ENCODE results near the gene AKAP13. TPM values are rescaled to one million over a fixed set of nuclear protein-coding genes. Genes with fewer than 3 reads are reported as not detected.

AKAP13 gene
- total RNA-seq, 1 experiment from 2014 or later, result 29.1 TPM

- in situ Hi-C loops (cut with HindIII; ENCODE audit: low pct_unique_long_range_greater_than_20kb, low sequenced_read_pairs), result no loop called here
- DNase-seq (ENCODE audit: low read depth), result no peak
Observed at GRCh38 chr15:85727068-85727467, 346.7 kb downstream of the AKAP13 start.

GRCh38 chr15:85730001-85730820 is 349.8 kb downstream of the AKAP13 start:
- in situ Hi-C loops (cut with HindIII; ENCODE audit: low pct_unique_long_range_greater_than_20kb, low sequenced_read_pairs), result no loop called here
- peak; percentile 47 for DNase-seq (ENCODE audit: low read depth)

- in situ Hi-C loops (cut with HindIII; ENCODE audit: low pct_unique_long_range_greater_than_20kb, low sequenced_read_pairs), result no loop called here
- DNase-seq (ENCODE audit: low read depth), result peak; percentile 11
Observed at GRCh38 chr15:85733416-85733815, 353.0 kb downstream of the AKAP13 start.

- DNase-seq (ENCODE audit: low read depth), result no peak
- in situ Hi-C loops (cut with HindIII; ENCODE audit: low pct_unique_long_range_greater_than_20kb, low sequenced_read_pairs), result no loop called here
Observed at GRCh38 chr15:85737061-85737460, 356.7 kb downstream of the AKAP13 start.

- in situ Hi-C loops (cut with HindIII; ENCODE audit: low pct_unique_long_range_greater_than_20kb, low sequenced_read_pairs), result no loop called here
- DNase-seq (ENCODE audit: low read depth), result no peak
Observed at GRCh38 chr15:85741021-85741421, 360.6 kb downstream of the AKAP13 start.

- in situ Hi-C loops (cut with HindIII; ENCODE audit: low pct_unique_long_range_greater_than_20kb, low sequenced_read_pairs), result no loop called here
- no peak for DNase-seq (ENCODE audit: low read depth)
Observed at GRCh38 chr15:85741662-85742061, 361.3 kb downstream of the AKAP13 start.

- in situ Hi-C loops (cut with HindIII; ENCODE audit: low pct_unique_long_range_greater_than_20kb, low sequenced_read_pairs), result no loop called here
- no peak for DNase-seq (ENCODE audit: low read depth)
Observed at GRCh38 chr15:85742186-85742821, 361.9 kb downstream of the AKAP13 start.

GRCh38 chr15:85743392-85744055 is 363.1 kb downstream of the AKAP13 start:
- in situ Hi-C loops (cut with HindIII; ENCODE audit: low pct_unique_long_range_greater_than_20kb, low sequenced_read_pairs), result no loop called here
- DNase-seq (ENCODE audit: low read depth), result no peak

- no peak for DNase-seq (ENCODE audit: low read depth)
- in situ Hi-C loops (cut with HindIII; ENCODE audit: low pct_unique_long_range_greater_than_20kb, low sequenced_read_pairs), result no loop called here
Observed at GRCh38 chr15:85744579-85744978, 364.2 kb downstream of the AKAP13 start.

- in situ Hi-C loops (cut with HindIII; ENCODE audit: low pct_unique_long_range_greater_than_20kb, low sequenced_read_pairs), result no loop called here
- no peak for DNase-seq (ENCODE audit: low read depth)
Observed at GRCh38 chr15:85745023-85745422, 364.6 kb downstream of the AKAP13 start.

GRCh38 chr15:85745525-85746150 is 365.2 kb downstream of the AKAP13 start:
- in situ Hi-C loops (cut with HindIII; ENCODE audit: low pct_unique_long_range_greater_than_20kb, low sequenced_read_pairs), result no loop called here
- no peak for DNase-seq (ENCODE audit: low read depth)

GRCh38 chr15:85746641-85747040 is 366.2 kb downstream of the AKAP13 start:
- in situ Hi-C loops (cut with HindIII; ENCODE audit: low pct_unique_long_range_greater_than_20kb, low sequenced_read_pairs), result no loop called here
- no peak for DNase-seq (ENCODE audit: low read depth)

- no peak for DNase-seq (ENCODE audit: low read depth)
- in situ Hi-C loops (cut with HindIII; ENCODE audit: low pct_unique_long_range_greater_than_20kb, low sequenced_read_pairs), result no loop called here
Observed at GRCh38 chr15:85748176-85748575, 367.8 kb downstream of the AKAP13 start.

GRCh38 chr15:85748729-85749128 is 368.3 kb downstream of the AKAP13 start:
- DNase-seq (ENCODE audit: low read depth), result no peak
- in situ Hi-C loops (cut with HindIII; ENCODE audit: low pct_unique_long_range_greater_than_20kb, low sequenced_read_pairs), result no loop called here

GRCh38 chr15:85749261-85750151 is 369.1 kb downstream of the AKAP13 start:
- no peak for DNase-seq (ENCODE audit: low read depth)
- in situ Hi-C loops (cut with HindIII; ENCODE audit: low pct_unique_long_range_greater_than_20kb, low sequenced_read_pairs), result no loop called here

- in situ Hi-C loops (cut with HindIII; ENCODE audit: low pct_unique_long_range_greater_than_20kb, low sequenced_read_pairs), result no loop called here
- no peak for DNase-seq (ENCODE audit: low read depth)
Observed at GRCh38 chr15:85750319-85751290, 370.2 kb downstream of the AKAP13 start.
